PC-9 (cell line): Measurements from ENCODE around the gene CAPN9. TPM values are rescaled to one million over a fixed set of nuclear protein-coding genes. Genes with fewer than 3 reads are reported as not detected.

Experiments
- BruUV-seq: library from RNA; stranded (reverse); fragments of 400-500 nt; replicated peaks from 2 replicates; lab custom pipeline; 2021; lab: Mats Ljungman, UMichigan
- CTCF ChIA-PET: fragments of 300-600 bp; sonication (Branson Sonifier 250); formaldehyde crosslinking; loops from one replicate; lab custom pipeline; 2022; ENCODE audit warnings: antibody characterized with exemption; lab: Charles Lee
- POLR2A ChIA-PET: fragments of 300-600 bp; sonication (Branson Sonifier 250); formaldehyde crosslinking; loops from one replicate; lab custom pipeline; 2022; ENCODE audit warnings: antibody characterized with exemption; ENCODE audit not compliant: unreplicated experiment; lab: Charles Lee
- DNase-seq, 2 experiments: peaks; one replicate each; pipeline versions ENCODE4 v3.0.0 to v3.0.0-alpha.2; 2015 to 2022; ENCODE audit warnings: mixed read lengths in 1 of 2
- H2AFZ ChIP-seq: fragments of 200-600 bp; sonication (generic); 2 replicates; pipeline ENCODE4 v1.8.1; 2017; ENCODE audit warnings: antibody characterized with exemption
- H3F3A ChIP-seq: fragments of 200-600 bp; sonication (generic); 2 replicates; pipeline ENCODE4 v1.8.1; 2017; ENCODE audit warnings: antibody characterized with exemption, mild to moderate bottlenecking, low read depth; ENCODE audit not compliant: insufficient read depth
- H3K27ac ChIP-seq: fragments of 200-600 bp; sonication (generic); 2 replicates; pipeline ENCODE4 v1.6.1; 2016; ENCODE audit warnings: mixed run types
- H3K27me3 ChIP-seq: fragments of 200-600 bp; sonication (generic); 2 replicates; pipeline ENCODE4 v1.6.1; 2016; ENCODE audit warnings: low read depth, mixed run types; ENCODE audit not compliant: insufficient read depth
- H3K36me3 ChIP-seq: fragments of 200-600 bp; sonication (generic); 2 replicates; pipeline ENCODE4 v1.6.1; 2016; ENCODE audit warnings: low read depth, mixed run types
- H3K4me1 ChIP-seq: fragments of 200-600 bp; sonication (generic); replicated peaks from 2 replicates; pipeline ENCODE4 v1.6.1; 2016; ENCODE audit warnings: mixed run types; ENCODE audit not compliant: insufficient read depth
- H3K4me2 ChIP-seq: fragments of 200-600 bp; sonication (generic); 2 replicates; pipeline ENCODE4 v1.6.1; 2017; ENCODE audit warnings: mixed run types
- H3K4me3 ChIP-seq: fragments of 200-600 bp; sonication (generic); 2 replicates; pipeline ENCODE4 v1.6.1; 2016; ENCODE audit warnings: mixed run types
- H3K79me2 ChIP-seq: fragments of 200-600 bp; sonication (generic); 2 replicates; pipeline ENCODE4 v1.6.1; 2017; ENCODE audit warnings: low read depth, mixed run types
- H3K9me2 ChIP-seq: fragments of 200-600 bp; sonication (generic); 2 replicates; pipeline ENCODE4 v1.8.1; 2017; ENCODE audit warnings: mild to moderate bottlenecking; ENCODE audit not compliant: insufficient read depth
- H3K9me3 ChIP-seq: fragments of 200-600 bp; sonication (generic); 2 replicates; pipeline ENCODE4 v1.8.1; 2016; ENCODE audit warnings: low read depth; ENCODE audit not compliant: insufficient read depth
- H4K20me1 ChIP-seq: fragments of 200-600 bp; sonication (generic); 2 replicates; pipeline ENCODE4 v1.8.1; 2017; ENCODE audit not compliant: insufficient read depth
- CTCF ChIP-seq: fragments of 200-600 bp; sonication (generic); conservative IDR thresholded peaks from 2 replicates; pipeline ENCODE4 v1.6.1; 2017; ENCODE audit warnings: mixed run types, antibody characterized with exemption, mild to moderate bottlenecking, moderate library complexity
- EZH2 ChIP-seq: fragments of 200-600 bp; sonication (generic); IDR thresholded peaks from 2 replicates; pipeline ENCODE4 v1.8.0; 2017; ENCODE audit warnings: antibody characterized with exemption, low read depth
- intact Hi-C: fragments of 100-400 bp; cut with micrococcal nuclease; formaldehyde crosslinking; loops from one replicate; pipeline ENCODE4 v1.10.0; 2022; ENCODE audit not compliant: unreplicated experiment
- total RNA-seq: library from RNA; stranded (reverse); gene quantifications from 2 replicates; pipeline ENCODE4 v1.2.3, GENCODE V29; 2021

Gene CAPN9
- total RNA-seq, 1 experiment from 2014 or later = not detected

- Histone ChIP-seq H3K4me3 (no peak overlapping the region), H3K79me2 (no peaks in the 10 kb centered on the region), H3K36me3 (no peaks in the 10 kb centered on the region), H3K27me3 (no peaks in the 10 kb centered on the region), H3K27ac (no peak overlapping the region), H3F3A (no peaks in the 10 kb centered on the region), H3K9me2 (no peaks in the 10 kb centered on the region), H3K4me1 (peaks cover 10% of the 10 kb centered on the region), H4K20me1 (no peaks in the 10 kb centered on the region), H2AFZ (no peak overlapping the region; the same call in 1 of the 2 replicates), H3K4me2 (peak overlapping the region; percentile 38; the same call in 1 of the 2 replicates), H3K9me3 (0 out of 2 replicates have a peak, but pooled peaks cover 3% of the 10 kb centered on the region)
- ChIA-PET CTCF (no interaction called here), POLR2A (no interaction called here)
- no TSS peak for BruUV-seq
- DNase-seq = peak; percentile 37 to 50
- intact Hi-C loops = no loop called here
- TF ChIP-seq CTCF = no peak
- TF ChIP-seq EZH2 = no peak
Measured at GRCh38 chr1:230735447-230735846, 11.7 kb upstream of the CAPN9 start.

- Histone ChIP-seq H3K79me2 (no peaks in the 10 kb centered on the region), H3F3A (no peaks in the 10 kb centered on the region), H3K4me2 (no peak overlapping the region), H4K20me1 (no peaks in the 10 kb centered on the region), H3K4me3 (no peak overlapping the region), H3K27me3 (no peaks in the 10 kb centered on the region), H3K27ac (no peak overlapping the region), H3K9me2 (no peaks in the 10 kb centered on the region), H3K4me1 (peaks cover 10% of the 10 kb centered on the region), H3K9me3 (0 out of 2 replicates have a peak, but pooled peaks cover 3% of the 10 kb centered on the region), H3K36me3 (no peaks in the 10 kb centered on the region), H2AFZ (no peak overlapping the region)
- POLR2A ChIA-PET = no interaction called here
- TF ChIP-seq EZH2 (no peak), CTCF (no peak)
- CTCF ChIA-PET = no interaction called here
- no peak for DNase-seq
- BruUV-seq = no TSS peak
- intact Hi-C loops = no loop called here
Measured at GRCh38 chr1:230737622-230738262, 9.4 kb upstream of the CAPN9 start.

GRCh38 chr1:230739564-230740290 lies 7.5 kb upstream of the CAPN9 start:
- BruUV-seq = no TSS peak
- Histone ChIP-seq H3K79me2 (no peaks in the 10 kb centered on the region), H3F3A (peaks cover 4% of the 10 kb centered on the region; the same call in 1 of the 2 replicates), H3K4me2 (no peak overlapping the region), H3K4me1 (peaks cover 21% of the 10 kb centered on the region), H2AFZ (no peak overlapping the region), H4K20me1 (no peaks in the 10 kb centered on the region), H3K4me3 (no peak overlapping the region), H3K9me2 (no peaks in the 10 kb centered on the region), H3K36me3 (no peaks in the 10 kb centered on the region), H3K27ac (no peak overlapping the region), H3K27me3 (no peaks in the 10 kb centered on the region), H3K9me3 (0 out of 2 replicates have a peak, but pooled peaks cover 3% of the 10 kb centered on the region)
- DNase-seq = no peak
- TF ChIP-seq CTCF (no peak), EZH2 (no peak)
- ChIA-PET CTCF (no interaction called here), POLR2A (no interaction called here)
- intact Hi-C loops = no loop called here
